HG03571 (cell line): ENCODE measurements around the gene SLC13A3.
"Not testable (repeated sequence)": the region's sequence is repeated elsewhere in the genome, so short reads cannot be mapped to it uniquely, and the experiment has no call there.

Experiments used
- ATAC-seq: cut with Tn5 transposase; IDR thresholded peaks from one replicate; pipeline ENCODE4 v1.9.1; 2021; ENCODE audit not compliant: unreplicated experiment

The SLC13A3 gene

DNA sequence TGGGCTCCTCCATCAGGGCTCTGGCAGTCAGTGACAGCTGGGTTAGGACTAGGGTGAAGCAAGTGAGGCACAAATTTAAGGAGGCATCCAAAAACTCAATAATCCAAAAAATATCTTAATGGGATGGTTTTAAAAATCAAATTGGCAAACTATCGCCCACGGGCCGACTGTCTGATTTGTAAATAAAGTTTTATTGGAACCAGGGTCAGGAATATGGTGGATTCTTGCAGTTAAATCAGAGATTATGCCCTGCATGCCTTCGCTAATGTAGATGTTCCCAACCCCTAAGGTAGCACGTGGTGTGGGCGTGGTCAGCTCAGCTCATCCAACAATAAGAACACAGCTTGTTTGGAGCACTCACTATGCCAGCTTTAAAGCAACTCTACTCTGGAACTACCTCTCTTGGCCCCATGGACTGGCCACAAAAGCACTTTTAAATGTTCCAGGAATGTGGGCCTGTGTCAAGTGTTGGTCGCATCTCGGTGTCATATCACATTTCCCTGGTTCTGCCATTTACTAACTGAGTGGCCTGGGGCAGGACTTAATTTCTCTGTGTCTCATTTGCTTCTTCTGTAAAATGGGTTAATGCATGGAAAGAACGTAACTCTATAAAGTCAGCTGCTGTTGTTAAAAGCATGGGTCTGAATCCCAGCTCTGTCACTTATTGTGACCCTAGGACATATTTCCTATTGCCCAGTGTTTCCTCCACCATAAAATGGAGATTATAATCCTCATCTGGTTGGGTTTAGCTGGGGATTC is 31.0 kb upstream of the SLC13A3 start:
- no peak for ATAC-seq

DNA sequence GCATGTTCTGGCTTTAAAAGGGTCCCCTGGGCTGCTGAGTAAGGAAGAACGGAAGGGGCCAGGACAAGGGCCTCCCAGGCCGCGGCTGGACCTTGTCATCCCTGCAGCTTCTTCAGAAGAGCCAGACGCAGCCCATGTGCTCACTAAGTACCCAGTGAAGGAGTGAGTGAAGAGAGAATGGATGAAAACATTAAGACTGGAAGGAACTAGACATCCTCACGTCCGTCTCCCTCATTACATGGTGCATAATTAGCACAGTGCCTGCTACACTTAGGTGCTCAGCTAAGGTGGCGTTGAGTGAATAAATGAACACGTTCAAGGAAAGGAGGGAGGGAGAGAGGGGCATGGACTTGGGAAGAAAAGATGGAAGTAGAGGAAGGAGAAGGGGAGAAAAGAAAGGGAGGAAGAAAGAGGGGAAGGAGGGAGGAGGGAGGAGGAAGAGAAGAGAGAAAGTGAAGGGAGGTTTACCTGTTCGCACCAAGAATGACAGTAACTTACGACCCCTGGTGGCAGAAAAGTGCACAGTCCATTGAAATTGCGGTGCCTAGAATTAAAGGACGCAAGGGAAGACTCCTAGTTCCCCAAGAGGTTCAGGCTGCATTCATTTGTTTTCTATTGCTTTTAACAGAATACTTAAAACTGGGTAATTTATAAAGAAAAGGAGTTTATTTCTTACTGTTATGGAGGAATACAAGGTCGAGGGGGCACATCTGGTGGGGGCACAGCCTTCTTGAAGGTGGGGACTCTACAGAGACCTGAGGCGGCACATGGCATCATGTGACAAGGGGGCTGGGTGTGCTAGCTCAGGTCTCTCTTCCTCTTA is 30.0 kb upstream of the SLC13A3 start:
- no peak for ATAC-seq

DNA sequence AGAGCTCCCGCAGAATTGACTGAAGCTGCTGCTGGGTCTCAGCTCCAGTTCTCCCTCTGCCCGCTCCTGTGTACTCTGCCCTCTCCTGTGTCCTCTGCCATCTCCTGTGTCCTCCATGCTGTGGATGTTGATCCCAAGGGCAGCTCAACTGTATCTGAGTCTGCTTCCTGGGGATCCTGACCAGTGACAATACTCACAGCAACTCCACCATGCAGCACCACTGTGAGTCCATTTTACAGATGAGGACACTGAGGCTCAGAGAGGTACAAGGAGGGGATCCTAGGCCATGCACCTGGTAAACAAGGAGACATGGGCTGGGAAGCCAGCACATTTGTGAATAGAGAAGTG is 29.4 kb upstream of the SLC13A3 start:
- ATAC-seq: no peak

DNA sequence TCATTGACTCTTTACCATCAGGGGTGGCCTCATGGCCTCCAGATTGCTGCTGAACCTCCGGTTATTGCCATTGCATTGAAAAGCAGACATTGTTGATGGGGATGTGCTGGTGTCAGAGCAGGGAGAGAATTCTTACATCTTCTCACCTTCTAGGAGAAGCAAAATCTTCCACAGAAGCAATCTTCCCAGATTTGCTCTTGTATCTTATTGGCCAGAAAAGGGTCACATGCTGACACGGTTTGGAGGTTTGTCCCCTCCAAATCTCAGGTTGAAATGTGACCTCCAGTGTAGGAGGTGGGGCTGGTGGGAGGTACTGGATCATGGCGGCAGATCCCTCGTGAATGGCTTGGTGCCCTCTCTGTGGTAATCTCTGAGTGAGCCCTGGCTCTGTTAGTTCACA is 27.3 kb upstream of the SLC13A3 start:
- ATAC-seq: no peak

DNA sequence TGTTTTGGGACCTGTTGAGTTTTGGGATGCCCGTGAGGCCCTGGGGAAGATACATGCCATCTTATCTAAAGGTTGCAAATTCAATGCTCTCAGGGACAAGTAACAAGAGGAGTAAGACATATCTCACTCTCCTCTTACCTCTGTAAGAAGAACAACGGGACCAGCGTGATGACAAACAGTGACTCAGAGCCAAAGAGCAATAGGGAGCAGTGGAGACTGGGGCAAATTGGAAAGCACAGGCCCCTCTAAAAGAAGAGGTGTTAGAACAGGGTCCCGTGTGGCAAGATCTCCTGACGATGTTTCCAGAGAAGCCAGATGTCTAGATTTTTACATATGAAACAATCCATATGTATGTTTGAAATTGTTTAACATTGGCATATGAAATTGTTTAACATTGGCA is 26.3 kb upstream of the SLC13A3 start:
- no peak for ATAC-seq

DNA sequence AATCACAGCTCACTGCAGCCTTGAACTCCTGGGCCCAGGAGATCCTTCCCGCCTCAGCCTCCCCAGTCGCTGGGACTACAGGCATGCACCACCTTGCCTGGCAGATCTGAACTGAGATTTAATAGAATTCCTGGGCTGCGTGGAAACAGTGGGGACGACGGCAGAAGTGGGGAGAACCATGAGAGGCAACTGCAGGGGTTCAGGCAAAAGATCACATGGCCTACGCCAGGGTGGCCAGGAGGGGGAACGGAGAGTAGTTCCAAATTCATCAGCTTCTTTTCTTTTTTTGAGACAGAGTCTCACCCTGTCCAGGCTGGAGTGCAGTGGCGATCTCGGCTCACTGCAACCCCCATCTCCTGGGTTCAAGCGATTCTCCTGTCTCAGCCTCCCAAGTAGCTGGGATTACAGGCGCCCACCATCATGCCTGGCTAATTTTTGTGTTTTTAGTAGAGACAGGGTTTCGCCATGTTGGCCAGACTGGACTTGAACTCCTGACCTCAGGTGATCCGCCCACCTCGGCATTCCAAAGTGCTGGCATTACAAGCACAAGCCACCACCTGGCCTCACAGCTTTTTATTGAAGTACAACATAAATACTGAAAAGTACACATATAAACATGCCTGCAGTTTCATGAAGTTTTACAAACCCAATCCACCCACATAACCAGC is 25.5 kb upstream of the SLC13A3 start:
- not testable (repeated sequence) for ATAC-seq

DNA sequence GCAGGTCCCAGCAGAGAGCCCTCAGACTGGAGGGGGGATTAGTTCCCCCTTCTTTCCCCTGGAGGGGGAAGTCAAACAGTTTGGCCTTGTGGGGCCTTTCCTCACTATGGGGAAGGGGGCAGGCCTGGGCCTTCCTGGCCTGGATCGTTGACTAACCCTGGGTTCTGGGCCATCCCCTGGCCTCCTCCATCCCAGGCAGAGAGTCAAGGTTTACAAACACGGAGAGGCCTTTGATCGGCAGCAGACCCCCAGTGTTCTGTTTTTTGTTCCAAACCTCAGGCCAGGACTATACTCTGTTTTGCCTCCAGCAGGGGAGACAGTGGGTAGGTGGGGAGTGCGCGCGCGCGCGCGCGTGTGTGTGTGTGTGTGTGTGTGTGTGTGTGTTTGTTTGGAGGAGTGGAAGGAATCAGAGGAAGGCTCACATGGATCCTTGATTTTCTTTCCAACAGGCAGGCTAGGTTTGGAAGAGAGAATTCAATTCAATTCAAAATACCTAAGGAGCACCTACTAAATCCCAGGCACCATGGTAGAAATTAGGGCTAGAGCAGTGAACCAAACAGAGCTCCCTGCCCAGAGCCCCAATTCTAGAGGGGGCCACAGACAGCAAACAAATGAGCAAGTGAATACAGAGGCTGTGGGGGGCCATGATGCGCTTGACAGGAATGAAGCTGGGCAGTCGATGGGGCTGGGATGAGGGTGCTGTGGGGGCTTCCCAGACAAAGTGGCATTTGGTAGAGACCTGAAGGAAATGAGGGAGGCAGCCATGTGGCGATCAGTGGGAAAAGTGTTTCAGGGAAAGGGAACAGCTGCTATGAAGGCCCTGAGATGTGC is 23.2 kb upstream of the SLC13A3 start:
- ATAC-seq: no peak

DNA sequence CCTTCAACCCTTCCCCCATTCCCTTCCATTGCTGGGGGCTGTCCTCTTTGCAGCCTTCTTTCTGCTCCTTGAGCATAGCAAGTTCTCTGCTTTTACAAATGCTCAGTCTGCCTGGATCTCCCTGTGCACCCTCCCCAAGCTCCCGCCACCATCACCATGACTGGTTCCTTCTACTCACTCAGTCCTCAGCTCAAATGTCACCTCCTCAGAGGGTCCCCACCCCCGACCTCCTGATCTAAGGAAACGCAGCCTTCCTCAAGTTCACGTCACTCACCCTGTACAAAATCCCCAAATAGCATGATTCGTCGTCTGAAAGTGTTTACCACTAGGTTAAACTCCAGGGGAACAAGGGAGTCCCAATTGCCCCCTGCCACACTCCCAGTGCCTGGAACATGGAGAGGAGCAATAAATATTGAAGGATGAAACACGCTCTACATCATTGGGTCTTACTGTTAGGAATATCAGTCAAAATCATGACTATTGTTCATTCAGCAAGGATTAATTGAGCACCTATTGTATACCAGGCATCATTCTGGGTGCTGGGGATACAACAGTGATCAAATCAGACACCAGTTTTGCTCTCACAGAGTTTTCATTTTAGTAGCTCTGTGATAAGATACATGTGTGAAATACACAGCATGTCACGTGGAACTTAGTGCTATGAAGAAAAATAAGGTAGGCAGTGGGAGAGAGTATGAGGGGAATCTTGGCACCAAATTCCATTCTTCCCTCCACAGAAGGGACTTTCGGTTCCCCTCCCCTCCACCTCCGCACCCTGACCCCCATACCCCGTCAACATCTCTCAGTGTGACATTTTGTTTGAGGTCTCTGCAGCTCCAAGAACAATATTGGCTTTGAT is 22.4 kb upstream of the SLC13A3 start:
- ATAC-seq: no peak

DNA sequence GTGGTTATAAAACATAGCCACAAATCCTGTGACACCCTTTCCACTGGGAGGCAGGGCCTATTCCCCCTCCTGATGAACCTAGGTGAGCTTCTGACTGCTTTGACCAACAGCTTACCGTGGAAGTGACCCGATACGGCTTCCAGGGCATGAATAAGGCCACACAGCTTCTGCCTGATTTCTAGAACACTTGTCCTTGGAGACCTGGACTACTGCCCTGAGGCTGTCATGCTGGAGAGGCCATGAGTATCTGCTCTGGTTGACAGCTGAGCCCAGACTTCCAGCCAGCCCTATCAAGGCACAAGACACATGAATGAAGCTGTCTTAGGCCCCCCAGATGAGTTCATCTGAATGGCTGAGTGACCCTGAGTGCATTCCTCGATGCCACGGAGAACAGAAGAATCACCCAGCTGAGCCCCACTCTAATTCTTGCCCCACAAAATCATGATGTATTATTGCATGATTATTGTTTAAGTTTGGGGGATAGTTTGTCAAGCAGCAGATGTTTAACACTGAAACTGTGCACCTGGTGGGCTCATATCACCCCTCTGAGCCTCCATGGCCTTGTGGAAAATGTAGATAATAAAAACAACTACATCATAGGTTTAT is 21.4 kb upstream of the SLC13A3 start:
- ATAC-seq: no peak

DNA sequence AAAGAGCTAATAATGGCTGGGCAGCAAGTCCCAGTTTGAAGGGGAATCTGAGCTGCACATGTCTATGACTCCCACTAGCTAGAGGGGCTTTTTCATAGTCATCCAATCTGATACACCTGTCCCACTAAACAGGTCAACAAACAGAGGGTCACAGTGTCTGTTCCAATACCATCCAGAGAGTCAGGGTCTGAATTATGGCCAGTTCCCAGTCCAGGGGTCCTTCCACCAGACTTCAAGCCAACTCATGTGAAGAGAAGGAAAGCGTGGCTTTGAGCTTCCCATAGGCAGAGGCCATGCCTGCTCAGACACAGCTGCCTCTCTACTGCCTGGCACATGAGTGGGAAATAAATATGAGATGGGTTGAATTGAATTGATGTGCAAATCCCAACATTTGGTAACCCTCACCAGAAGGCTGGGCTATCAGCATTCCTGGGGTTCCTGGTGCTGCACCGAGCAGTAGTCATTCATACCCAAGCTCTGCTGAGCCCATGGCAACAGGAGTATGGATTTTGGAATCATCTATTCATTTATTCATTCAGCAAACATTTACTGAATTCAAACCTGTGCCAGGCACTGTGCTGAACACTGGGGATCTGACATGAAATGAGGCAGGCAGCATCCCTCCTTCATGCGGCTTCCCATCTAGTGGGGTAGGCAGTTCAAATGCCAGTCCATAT is 20.7 kb upstream of the SLC13A3 start:
- no peak for ATAC-seq

DNA sequence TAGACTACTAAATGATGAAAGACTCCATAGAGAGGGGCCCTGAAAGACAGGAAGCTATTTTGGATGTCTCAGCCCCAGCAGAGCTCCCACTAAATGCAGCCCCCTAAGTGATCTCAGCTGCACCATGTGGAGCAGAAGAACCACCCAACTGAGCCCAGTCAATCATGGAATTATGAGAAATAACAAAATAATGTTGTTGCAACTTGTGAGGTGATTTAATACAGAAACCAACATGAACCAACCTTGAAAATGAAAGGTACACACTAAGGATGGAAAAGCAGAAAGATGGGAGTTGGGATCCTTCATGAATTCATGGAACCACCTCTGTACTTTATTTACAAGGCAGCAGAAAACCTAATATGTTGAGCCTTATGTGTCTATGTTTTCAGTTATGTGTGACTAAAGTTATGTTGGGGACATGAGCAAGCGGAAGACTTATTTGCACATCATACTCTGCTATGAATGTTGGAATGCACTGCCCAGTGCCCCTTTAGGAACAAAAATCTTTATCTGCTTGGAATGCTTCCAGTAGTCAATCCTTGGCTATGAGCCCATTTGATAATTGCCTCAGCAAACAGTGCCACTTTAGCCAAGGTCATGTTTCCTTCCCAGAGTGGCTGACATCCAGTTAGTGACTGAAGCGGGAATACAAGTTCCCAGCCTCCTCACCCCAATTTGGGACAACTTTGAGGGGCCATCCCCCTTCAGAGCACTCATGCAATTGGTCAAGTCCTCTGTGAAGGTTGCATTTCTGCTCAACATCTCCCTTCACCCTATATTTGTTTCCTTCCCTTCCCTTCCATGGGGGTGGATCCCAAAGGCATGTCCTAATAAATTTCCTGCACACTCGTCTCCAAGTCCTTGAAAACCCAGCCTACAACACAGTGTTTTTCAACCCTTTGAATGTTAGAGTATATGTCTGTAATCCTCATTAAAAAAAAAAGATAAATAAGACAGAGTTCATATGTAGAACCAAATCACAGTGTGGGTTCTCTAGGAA is 19.6 kb upstream of the SLC13A3 start:
- no peak for ATAC-seq

DNA sequence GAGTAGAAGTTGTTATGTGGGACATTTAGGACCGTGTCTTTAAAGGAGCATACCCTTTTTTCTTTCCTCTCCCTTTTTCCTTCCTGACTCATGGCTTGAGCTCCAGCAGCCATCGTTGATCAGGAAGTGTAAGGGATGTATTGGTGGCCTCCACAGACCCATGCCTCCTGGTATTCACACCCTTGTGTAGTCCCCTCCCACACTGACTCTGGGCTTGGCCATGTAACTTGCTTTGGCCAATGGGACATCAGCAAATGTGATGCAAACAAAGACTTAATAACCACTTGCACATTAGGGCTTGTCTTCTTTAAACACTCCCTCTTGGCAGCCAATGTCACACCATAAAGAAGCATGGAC is 18.9 kb upstream of the SLC13A3 start:
- ATAC-seq: no peak

DNA sequence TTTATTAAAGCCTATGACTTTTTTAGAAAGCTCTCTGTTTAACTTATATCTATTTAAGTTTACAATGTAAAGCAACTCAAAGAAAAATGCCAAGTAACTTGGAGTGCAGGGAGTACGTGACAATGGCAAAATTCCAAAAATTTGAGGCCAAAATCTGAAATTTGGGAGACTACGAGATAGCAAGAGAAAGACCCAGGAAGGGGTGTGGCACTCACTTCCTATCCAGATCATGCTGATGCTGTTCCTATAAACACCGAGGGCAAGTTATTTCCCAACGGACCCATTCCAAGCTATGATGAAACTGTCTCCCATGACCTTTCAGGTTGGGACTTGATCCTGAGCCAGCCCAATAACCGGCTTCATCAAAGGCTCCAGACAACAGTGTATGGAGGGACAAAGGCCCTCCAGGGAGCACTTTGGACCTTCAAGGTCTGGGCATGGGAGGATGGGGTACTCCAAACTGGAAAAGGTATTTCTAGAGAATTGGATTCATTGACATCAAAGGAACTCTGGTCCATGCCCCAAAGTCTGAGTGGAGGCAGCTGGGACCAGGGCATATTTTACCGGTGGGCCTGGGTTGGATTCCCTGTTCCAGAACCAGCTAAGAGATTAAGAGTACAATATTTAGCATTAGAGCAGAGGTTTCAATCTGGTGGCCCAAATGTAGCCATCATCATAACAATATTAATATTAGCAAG is 15.7 kb upstream of the SLC13A3 start:
- no peak for ATAC-seq

DNA sequence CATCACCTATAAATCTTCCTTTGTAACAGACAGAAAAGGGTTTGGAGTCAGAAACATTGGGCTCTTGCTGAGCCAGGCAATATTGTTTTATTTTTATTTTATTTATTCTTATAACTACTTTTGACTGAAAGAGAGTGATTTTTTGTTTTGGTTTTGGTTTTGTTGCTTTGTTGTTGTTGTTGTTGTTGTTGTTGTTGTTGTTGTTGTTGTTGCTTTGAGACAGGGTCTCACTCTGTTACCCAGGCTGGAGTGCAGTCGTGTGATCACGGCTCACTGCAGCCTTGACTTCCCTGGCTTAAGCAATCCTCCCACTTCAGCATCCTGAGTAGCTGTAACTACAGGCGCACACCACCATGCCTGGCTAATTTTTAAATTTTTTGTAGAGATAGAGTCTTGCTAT is 15.0 kb upstream of the SLC13A3 start:
- ATAC-seq: no peak

DNA sequence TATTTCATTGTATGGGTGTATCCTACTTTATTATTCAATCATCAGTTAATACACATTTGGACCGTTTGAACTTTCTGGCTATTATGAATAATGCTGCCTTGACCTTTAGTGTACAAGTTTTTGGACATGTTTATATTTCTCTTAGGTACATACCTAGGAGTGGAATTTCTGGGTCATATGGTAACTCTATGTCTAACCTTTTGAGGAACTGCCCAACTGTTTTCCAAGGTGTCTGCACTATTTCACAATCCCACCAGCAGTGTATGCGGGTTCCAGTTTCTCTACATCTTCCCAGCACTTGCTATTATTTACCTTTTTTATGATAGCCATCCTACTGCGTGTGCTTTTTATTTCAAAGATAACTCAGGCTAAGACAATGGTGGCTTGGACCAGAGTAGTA is 14.3 kb upstream of the SLC13A3 start:
- ATAC-seq: no peak

DNA sequence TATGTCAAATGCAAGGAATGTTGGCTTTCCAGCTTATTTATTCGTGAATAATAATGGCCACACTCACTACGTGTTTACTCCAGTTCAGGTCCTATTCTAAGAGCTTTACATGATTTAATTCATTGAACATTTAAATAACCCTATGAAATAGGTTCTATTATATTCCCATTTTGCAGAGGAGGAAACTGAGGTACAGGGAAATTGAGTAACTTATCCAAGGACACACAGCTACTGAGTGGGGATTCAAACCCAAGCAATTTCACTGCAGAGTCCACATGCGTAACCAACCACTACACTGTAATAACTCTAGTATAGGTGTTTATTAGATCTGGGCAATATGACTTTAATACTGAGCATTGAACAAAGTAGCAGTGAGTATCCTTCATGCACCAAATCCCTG is 12.3 kb upstream of the SLC13A3 start:
- no peak for ATAC-seq

DNA sequence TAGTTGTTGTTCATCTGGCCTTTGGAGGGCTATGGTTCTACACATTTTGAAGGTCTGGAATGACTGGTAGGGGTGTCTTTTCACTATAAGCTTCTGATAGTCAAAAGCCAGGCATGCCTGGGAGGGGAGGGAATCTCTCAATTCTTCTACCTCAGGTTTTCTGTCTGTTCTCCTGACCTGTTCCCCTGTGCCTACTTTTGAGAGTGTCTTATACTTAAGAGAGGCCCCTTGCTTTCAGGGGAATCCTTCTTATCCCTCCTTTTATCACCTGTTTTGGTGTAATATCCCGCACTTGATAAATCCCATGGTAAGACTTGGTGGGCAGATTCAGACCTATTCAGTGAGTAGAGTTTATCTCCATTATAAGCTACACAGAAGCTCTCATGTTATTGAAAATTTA is 10.4 kb upstream of the SLC13A3 start:
- ATAC-seq: no peak

DNA sequence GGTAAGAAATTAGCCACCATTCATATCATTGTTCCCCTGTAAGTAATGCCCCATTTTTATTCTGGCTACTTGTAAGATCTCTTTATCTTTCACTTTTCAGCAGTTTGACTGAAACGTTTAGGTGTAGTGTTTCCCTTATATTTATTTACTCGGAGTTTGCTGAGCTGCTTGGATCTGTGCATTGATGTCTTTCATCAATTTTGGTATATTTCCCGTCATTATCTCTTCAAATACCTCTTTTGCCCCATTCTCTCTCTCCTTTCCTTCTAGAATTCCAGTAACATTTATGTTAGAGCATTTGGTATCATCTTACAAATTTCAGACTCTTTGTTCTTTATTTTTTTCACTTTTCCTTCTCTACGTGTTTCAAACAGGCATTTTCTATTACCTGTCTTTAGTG is 9.2 kb upstream of the SLC13A3 start:
- no peak for ATAC-seq
